Fibroblast of upper back skin (primary cell): Measurements from ENCODE around the gene COPZ1.
"Not testable (repeated sequence)": the region's sequence is repeated elsewhere in the genome, so short reads cannot be mapped to it uniquely, and the experiment has no call there.

Source experiments
- DNase-seq: peaks from one replicate; pipeline ENCODE4 v3.0.0-alpha.2; 2013

COPZ1 gene

GRCh38 chr12:54337280-54337842 is 12.4 kb downstream of the COPZ1 start:
- DNase-seq = no peak

GRCh38 chr12:54337854-54338650 is 13.1 kb downstream of the COPZ1 start:
- DNase-seq = no peak

GRCh38 chr12:54338698-54339296 is 13.9 kb downstream of the COPZ1 start:
- DNase-seq = peak; percentile 77

DNA sequence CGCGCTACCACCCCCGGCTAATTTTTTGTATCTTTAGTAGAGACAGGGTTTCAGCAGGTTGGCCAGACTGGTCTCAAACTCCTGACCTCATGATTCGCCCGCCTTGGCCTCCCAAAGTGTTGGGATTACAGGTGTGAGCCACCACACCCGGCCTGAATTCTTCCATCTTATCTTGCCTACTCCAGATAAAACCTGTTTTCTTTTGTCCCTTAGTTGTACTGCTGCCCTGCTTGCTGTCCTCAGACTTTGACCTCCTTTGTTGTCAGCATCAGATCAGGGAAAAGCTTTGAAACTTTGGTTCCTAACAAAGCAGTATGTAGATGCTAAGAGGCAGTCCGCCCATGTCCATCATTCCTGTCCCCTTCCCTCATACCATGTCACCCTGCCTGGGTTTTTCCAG is 15.9 kb downstream of the COPZ1 start:
- no peak for DNase-seq

DNA sequence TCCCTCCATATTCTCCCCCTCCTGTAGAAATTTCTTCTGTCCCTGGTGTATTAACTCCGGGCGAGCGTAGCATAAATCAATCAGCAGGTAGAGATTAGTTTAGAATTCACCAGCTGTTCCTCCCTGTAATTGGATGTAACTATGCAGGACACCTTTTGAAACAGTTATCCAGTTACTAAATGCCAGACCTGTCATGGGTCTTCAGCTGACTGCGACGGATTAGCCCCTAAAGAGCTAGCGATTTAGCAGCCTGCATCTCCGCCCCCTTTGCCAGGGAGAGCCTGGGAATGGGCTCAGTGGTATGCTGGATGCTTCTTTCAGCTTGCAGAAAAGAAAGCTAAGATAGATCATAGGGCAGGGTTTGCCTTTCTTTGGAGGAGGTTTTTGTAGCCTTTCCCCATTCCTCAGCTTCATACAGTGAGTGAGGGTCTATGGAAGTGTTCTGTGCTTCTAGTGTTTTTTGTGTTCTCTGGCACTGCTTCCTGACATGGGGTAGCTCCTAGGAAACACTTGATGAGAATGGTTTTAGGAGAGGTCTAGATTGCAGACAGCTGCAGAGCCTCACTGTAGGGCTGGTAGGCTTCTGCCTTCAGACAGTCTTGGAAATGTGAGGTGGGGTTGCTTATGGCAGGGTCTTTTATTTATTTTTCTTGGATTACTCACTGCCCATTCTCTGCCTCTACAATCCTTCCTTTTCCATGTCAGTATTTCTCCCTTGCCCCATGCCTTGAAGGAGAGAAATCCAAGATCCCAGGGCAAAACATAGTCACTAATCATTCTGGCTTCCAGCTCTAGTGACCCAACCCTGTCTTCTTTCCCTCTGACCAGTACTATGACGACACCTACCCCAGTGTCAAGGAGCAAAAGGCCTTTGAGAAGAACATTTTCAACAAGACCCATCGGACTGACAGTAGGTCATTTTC is 16.7 kb downstream of the COPZ1 start:
- DNase-seq = no peak

DNA sequence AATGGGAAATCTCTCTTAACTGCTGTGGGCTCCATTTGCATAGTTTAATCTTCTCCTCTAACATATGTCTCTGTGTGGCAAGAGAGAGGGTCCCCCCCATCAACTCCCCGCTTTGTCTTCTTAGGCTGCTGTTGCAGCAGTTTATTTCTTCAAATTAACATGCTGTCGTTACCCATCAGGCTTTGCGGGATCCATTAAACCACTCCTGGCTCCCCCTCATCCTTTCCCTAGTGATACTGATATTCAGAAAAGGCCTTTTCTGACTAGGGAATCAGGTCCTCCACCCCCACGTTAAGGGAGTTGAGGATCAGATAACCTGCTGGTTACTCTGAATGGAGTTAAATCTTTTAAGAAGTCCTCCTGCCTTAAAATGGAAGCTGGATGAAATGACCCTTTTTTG is 24.1 kb downstream of the COPZ1 start:
- no peak for DNase-seq

GRCh38 chr12:54349679-54350078 is 24.7 kb downstream of the COPZ1 start:
- no peak for DNase-seq

- DNase-seq = no peak
Observed at GRCh38 chr12:54350743-54351142, 25.8 kb downstream of the COPZ1 start.

GRCh38 chr12:54351341-54351740 is 26.4 kb downstream of the COPZ1 start:
- no peak for DNase-seq

GRCh38 chr12:54352022-54352531 is 27.1 kb downstream of the COPZ1 start:
- peak; percentile 88 for DNase-seq

GRCh38 chr12:54352891-54353874 is 28.3 kb downstream of the COPZ1 start:
- peak; percentile 85 for DNase-seq

GRCh38 chr12:54354271-54354670 is 29.3 kb downstream of the COPZ1 start:
- not testable (repeated sequence) for DNase-seq

- DNase-seq = no peak
Observed at GRCh38 chr12:54355104-54355815, 30.3 kb downstream of the COPZ1 start.

DNA sequence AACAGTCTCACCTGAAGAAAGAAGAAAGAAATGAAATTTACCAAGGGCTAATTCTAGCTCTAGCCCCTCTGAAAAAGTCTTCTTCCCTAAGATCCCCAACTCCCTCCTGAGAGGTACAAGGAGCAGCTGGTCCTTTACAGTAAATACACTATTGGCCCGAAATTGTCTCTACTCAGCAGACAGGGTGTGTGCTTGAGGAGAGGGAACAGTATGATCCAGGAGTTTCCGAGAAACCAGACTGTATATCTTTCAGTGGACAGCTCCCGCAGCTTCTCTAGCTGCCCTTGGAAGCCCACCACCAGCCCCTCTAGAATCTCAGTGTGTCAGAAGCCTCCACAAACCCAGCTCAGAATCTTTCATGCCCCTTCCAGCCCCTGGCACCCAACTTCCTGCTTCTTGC is 31.3 kb downstream of the COPZ1 start:
- no peak for DNase-seq

DNA sequence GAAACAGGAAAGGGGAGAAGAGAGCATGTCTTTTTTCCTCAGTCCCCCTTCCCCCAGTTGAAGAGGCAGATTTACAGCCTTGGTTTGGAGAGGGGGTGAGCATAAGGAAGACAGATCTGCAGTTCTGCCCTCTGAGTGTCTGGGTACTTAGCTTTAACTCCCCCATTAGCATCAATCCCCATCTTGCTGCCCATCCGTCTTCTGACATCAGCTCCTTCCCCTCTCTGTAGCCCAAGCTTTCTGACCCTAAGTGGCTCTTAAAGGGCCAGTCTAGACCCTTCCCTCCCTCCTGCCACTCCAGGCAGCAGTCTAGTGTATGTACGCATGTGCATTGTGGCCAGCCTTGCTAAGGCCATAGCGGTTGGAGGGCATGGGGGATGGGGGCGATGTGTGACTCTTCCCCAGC is 32.0 kb downstream of the COPZ1 start:
- DNase-seq = peak; percentile 70

DNA sequence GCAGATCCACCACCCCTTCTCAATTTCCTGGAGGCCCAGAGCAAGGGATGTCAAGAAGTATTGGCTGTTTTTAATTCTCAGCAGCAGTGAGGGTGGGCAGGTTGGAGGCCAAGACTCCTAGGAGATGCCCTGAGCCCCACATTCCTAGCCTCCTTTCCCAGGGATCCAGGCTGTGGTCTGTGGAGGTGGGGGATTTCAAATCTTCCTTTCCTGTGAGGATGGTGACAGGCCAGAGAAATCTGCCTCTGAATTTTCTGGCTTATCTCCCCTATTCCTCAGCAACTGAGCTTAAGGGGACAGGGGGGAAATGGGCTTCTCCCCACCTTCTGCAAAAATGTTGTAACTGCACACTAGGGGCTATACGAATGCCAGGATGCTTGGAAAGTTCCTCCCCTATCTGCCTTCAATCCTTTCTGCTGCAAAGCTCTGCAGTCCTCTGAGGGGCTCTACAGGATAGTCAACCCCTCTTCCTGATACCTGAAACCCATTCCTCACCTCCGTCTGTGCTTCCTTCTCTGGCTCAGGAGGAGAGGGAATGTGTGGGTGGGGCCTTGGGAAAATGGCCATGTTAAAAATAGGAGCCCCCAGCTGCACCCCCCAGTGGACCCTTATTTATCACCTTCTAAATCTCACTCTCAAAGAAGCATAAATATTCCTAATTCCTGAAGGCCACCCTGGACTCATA is 32.7 kb downstream of the COPZ1 start:
- no peak for DNase-seq

DNA sequence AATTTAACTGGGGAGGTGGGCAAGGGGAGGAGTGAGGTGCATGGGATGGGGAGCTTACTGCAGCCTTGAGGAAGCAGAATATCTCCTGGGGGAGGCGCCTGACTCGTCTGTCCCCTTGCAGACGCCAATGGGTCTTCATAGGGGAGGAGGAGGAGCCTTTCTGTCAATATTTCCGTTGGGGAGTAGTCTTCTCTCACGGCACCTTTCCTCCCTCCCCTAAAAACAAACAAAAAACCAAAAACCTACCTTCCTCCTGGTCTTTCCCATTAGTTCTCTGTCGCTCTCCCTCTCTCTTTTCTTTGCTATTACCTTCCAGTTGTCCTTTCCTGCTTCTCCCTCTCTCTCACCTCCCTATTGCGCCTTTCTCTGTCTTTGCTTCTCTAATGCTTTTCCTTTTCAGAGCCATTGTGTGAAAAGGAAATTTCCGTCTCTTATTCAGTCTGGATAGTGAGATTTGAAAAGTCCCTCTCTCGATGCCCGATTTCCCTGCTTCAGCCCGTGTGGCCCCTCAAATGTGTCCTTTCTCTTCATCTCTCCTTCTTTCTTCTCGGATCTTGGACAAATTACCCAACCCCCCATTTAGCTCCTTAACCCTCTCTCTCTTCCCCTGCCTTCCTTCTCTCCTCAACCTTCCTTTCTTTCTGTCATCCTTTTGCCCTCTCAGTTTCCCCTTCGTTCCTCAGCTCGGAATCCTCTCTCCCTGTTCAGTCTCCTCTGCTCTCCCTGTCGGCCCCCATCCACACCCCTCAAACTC is 33.4 kb downstream of the COPZ1 start:
- peak; percentile 51 for DNase-seq

- peak; percentile 100 for DNase-seq
Observed at GRCh38 chr12:54358945-54359761, 34.2 kb downstream of the COPZ1 start.
